Transverse colon (tissue), 3 donors: Measurements from ENCODE around the gene SEMA4A.

Source experiments
- POLR2A ChIP-seq: fragments of 450-650 bp; IDR thresholded peaks from one replicate; pipeline ENCODE4 v1.6.1; 2016; ENCODE audit warnings: antibody characterized with exemption, mild to moderate bottlenecking, moderate library complexity
- POLR2AphosphoS5 ChIP-seq, 3 donors: sonication (generic); formaldehyde crosslinking; IDR thresholded peaks; one replicate each; pipeline ENCODE4 v1.6.1; 2016; ENCODE audit warnings: antibody characterized with exemption in 3 of 3

DNA sequence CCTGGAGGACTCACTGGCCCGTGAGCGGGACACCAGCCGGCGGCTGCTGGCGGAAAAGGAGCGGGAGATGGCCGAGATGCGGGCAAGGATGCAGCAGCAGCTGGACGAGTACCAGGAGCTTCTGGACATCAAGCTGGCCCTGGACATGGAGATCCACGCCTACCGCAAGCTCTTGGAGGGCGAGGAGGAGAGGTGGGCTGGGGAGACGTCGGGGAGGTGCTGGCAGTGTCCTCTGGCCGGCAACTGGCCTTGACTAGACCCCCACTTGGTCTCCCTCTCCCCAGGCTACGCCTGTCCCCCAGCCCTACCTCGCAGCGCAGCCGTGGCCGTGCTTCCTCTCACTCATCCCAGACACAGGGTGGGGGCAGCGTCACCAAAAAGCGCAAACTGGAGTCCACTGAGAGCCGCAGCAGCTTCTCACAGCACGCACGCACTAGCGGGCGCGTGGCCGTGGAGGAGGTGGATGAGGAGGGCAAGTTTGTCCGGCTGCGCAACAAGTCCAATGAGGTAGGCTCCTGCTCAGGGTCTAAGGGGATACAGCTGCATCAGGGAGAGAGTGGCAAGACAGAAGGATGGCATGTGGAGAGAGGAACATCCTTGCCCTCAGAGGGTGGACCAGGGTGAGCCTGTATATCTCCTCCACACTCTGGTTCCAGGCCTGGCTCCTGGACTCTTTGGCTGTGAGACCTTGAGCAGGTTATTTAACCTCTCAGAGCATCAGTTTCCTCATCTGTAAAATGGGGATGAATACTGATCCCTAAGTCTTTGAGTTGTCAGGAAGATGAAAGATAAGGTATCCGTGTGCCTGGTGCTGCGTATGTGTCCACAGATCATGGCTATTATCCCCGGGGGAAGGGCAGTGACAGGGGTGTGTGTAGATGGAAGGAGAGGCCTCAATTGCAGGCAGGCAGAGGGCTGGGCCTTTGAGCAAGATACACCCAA is 17.2 kb upstream of the SEMA4A start:
- TF ChIP-seq POLR2AphosphoS5 (IDR thresholded peaks at IDR 0.05), result no peak
- no peak for TF ChIP-seq POLR2A
